Mesothelial cell of epicardium (in vitro differentiated cells): Measurements from ENCODE around the gene NUP37. TPM values are rescaled to one million over a fixed set of nuclear protein-coding genes. Genes with fewer than 3 reads are reported as not detected.

Experiments
- DNase-seq, 2 experiments: peaks; one replicate each; pipeline ENCODE4 v3.0.0; 2021; ENCODE audit warnings: low spot score in 2 of 2; ENCODE audit not compliant: unreplicated experiment in 2 of 2
- H3K27ac Mint-ChIP-seq: 2 replicates; pipeline ENCODE4 v1.8.0; 2021; ENCODE audit warnings: mixed read lengths
- H3K27me3 Mint-ChIP-seq: 2 replicates; pipeline ENCODE4 v1.8.0; 2021; ENCODE audit warnings: low read depth, mixed read lengths
- H3K36me3 Mint-ChIP-seq: 2 replicates; pipeline ENCODE4 v1.8.0; 2021; ENCODE audit warnings: mixed read lengths
- H3K4me1 Mint-ChIP-seq: 2 replicates; pipeline ENCODE4 v1.8.0; 2021; ENCODE audit warnings: mixed read lengths
- H3K4me3 Mint-ChIP-seq: 2 replicates; pipeline ENCODE4 v1.8.0; 2021; ENCODE audit warnings: mild to moderate bottlenecking, moderate library complexity, mixed read lengths
- H3K9me3 Mint-ChIP-seq: 2 replicates; pipeline ENCODE4 v1.8.0; 2021; ENCODE audit warnings: mixed read lengths
- total RNA-seq: library from RNA; stranded (reverse); gene quantifications from 3 replicates; pipeline ENCODE4 v1.2.1, GENCODE V29; 2021
- TF ChIP-seq, protein P1 (sequence below): fragments of 200-600 bp; sonication (generic); IDR thresholded peaks from one replicate; pipeline ENCODE4 v1.5.0; 2021; ENCODE audit warnings: antibody characterized with exemption; ENCODE audit not compliant: unreplicated experiment

NUP37 gene
- total RNA-seq, 1 donor from 2014 or later, result 35.2 TPM

DNA sequence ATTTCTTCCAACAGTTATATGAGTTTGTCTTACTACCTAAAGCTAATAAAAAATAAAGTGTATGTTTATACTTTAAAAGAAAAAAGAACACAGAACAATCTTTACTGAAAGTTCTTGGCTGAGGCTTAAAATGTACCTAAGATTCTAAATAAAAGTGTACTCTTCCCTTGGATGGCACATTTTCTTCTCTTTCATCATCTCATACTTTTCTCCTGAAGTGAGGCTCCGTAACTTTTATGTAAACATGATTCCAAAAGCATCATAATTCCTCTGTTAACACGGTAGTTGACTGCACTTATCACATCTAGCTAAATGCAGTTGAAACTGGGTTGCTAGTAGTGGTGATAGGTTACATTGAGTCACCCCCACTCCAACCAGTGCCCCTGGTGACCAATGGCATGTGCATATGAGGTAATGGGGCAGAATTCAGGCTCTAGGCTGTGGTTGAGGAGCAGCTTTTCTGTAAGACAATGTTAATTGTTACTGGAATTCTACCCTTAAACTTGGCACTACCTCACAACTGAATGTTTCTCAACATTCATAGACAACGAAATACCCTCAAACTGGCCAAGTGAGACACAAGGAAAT is 96.5 kb downstream of the NUP37 start:
- TF ChIP-seq, protein P1, sequence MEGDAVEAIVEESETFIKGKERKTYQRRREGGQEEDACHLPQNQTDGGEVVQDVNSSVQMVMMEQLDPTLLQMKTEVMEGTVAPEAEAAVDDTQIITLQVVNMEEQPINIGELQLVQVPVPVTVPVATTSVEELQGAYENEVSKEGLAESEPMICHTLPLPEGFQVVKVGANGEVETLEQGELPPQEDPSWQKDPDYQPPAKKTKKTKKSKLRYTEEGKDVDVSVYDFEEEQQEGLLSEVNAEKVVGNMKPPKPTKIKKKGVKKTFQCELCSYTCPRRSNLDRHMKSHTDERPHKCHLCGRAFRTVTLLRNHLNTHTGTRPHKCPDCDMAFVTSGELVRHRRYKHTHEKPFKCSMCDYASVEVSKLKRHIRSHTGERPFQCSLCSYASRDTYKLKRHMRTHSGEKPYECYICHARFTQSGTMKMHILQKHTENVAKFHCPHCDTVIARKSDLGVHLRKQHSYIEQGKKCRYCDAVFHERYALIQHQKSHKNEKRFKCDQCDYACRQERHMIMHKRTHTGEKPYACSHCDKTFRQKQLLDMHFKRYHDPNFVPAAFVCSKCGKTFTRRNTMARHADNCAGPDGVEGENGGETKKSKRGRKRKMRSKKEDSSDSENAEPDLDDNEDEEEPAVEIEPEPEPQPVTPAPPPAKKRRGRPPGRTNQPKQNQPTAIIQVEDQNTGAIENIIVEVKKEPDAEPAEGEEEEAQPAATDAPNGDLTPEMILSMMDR, result no peak
- no peak for DNase-seq
- Mint-ChIP-seq H3K4me3 (no peak overlapping the region), H3K27me3 (no peaks in the 10 kb centered on the region), H3K36me3 (peaks cover 6% of the 10 kb centered on the region), H3K9me3 (no peaks in the 10 kb centered on the region), H3K27ac (no peak overlapping the region), H3K4me1 (peaks cover 2% of the 10 kb centered on the region)

Other genes with a start within 250 kb of the NUP37 start
- 14.4 to 17.4 TPM (median 15.8 TPM) in 3 replicates for gene DRAM1, start 242.5 kb downstream of the NUP37 start, total RNA-seq
- gene WASHC3, start 58.1 kb downstream of the NUP37 start, total RNA-seq, result 27.9 to 28.8 TPM (median 28.5 TPM) in 3 replicates
- 13.7 to 15.3 TPM (median 15.0 TPM) in 3 replicates for gene PARPBP, start 69 bp upstream of the NUP37 start, total RNA-seq
- not detected in 3 replicates for gene PMCH, start 77.7 kb upstream of the NUP37 start, total RNA-seq